Nephron progenitor cell (in vitro differentiated cells): ENCODE data around the gene GPR153.

ENCODE experiments used
- DNase-seq: peaks from one replicate; pipeline ENCODE4 v3.0.0; 2021
- H3K27ac Mint-ChIP-seq: 2 replicates; pipeline ENCODE4 v1.8.0; 2021; ENCODE audit warnings: mild to moderate bottlenecking, moderate library complexity, mixed read lengths
- H3K27me3 Mint-ChIP-seq: 2 replicates; pipeline ENCODE4 v1.8.0; 2021; ENCODE audit warnings: mild to moderate bottlenecking, low read depth, mixed read lengths; ENCODE audit not compliant: poor library complexity
- H3K36me3 Mint-ChIP-seq: 2 replicates; pipeline ENCODE4 v1.8.0; 2021; ENCODE audit warnings: low read depth, mixed read lengths
- H3K4me1 Mint-ChIP-seq: 2 replicates; pipeline ENCODE4 v1.8.0; 2021; ENCODE audit warnings: mixed read lengths
- H3K4me3 Mint-ChIP-seq: 2 replicates; pipeline ENCODE4 v1.8.0; 2021; ENCODE audit warnings: mild to moderate bottlenecking, moderate library complexity, mixed read lengths
- H3K9me3 Mint-ChIP-seq: 2 replicates; pipeline ENCODE4 v1.8.0; 2021; ENCODE audit warnings: mild to moderate bottlenecking, moderate library complexity, mixed read lengths
- CTCF ChIP-seq: fragments of 200-600 bp; sonication (generic); IDR thresholded peaks from 2 replicates; pipeline ENCODE4 v1.5.0; 2021; ENCODE audit warnings: antibody characterized with exemption

The GPR153 gene

GRCh38 chr1:6259491-6260362 lies 1.2 kb downstream of the GPR153 start:
- no peak overlapping the region for H3K27ac Mint-ChIP-seq
- DNase-seq, result peak; percentile 85
- peak overlapping the region; percentile 48 for H3K4me3 Mint-ChIP-seq
- no peaks in the 10 kb centered on the region for H3K9me3 Mint-ChIP-seq
- H3K36me3 Mint-ChIP-seq, result no peaks in the 10 kb centered on the region
- H3K27me3 Mint-ChIP-seq, result peaks cover 52% of the 10 kb centered on the region
- H3K4me1 Mint-ChIP-seq, result peaks cover 43% of the 10 kb centered on the region
- no peak for TF ChIP-seq CTCF

GRCh38 chr1:6258675-6259074 lies 2.2 kb downstream of the GPR153 start:
- Mint-ChIP-seq H3K4me1 (peaks cover 33% of the 10 kb centered on the region), H3K36me3 (no peaks in the 10 kb centered on the region), H3K9me3 (no peaks in the 10 kb centered on the region), H3K4me3 (peak overlapping the region; percentile 34), H3K27me3 (peaks cover 57% of the 10 kb centered on the region), H3K27ac (no peak overlapping the region)
- TF ChIP-seq CTCF, result no peak
- DNase-seq, result no peak

- H3K27ac Mint-ChIP-seq, result no peak overlapping the region
- TF ChIP-seq CTCF, result no peak
- H3K36me3 Mint-ChIP-seq, result no peaks in the 10 kb centered on the region
- no peaks in the 10 kb centered on the region for H3K9me3 Mint-ChIP-seq
- DNase-seq, result no peak
- peaks cover 64% of the 10 kb centered on the region for H3K27me3 Mint-ChIP-seq
- H3K4me3 Mint-ChIP-seq, result no peak overlapping the region
- peaks cover 23% of the 10 kb centered on the region for H3K4me1 Mint-ChIP-seq
Observed at GRCh38 chr1:6257541-6258069, 3.3 kb downstream of the GPR153 start.

GRCh38 chr1:6256645-6257044 lies 4.3 kb downstream of the GPR153 start:
- H3K4me1 Mint-ChIP-seq, result peaks cover 14% of the 10 kb centered on the region
- H3K9me3 Mint-ChIP-seq, result no peaks in the 10 kb centered on the region
- peak overlapping the region; percentile 53 for H3K27ac Mint-ChIP-seq
- TF ChIP-seq CTCF, result no peak
- H3K27me3 Mint-ChIP-seq, result peaks cover 65% of the 10 kb centered on the region
- H3K4me3 Mint-ChIP-seq, result no peak overlapping the region
- H3K36me3 Mint-ChIP-seq, result no peaks in the 10 kb centered on the region
- DNase-seq, result no peak

- H3K27ac Mint-ChIP-seq, result no peak overlapping the region
- DNase-seq, result no peak
- H3K4me1 Mint-ChIP-seq, result peaks cover 12% of the 10 kb centered on the region
- TF ChIP-seq CTCF, result no peak
- peaks cover 76% of the 10 kb centered on the region for H3K27me3 Mint-ChIP-seq
- no peaks in the 10 kb centered on the region for H3K9me3 Mint-ChIP-seq
- H3K36me3 Mint-ChIP-seq, result no peaks in the 10 kb centered on the region
- no peak overlapping the region for H3K4me3 Mint-ChIP-seq
Observed at GRCh38 chr1:6254691-6255090, 6.2 kb downstream of the GPR153 start.

GRCh38 chr1:6253380-6253779 lies 7.5 kb downstream of the GPR153 start:
- no peak for DNase-seq
- no peaks in the 10 kb centered on the region for H3K9me3 Mint-ChIP-seq

More at GRCh38 chr1:6253380-6253779, 7.5 kb downstream of the GPR153 start:
- Mint-ChIP-seq H3K36me3 (no peaks in the 10 kb centered on the region), H3K4me1 (peaks cover 5% of the 10 kb centered on the region), H3K4me3 (no peak overlapping the region), H3K27me3 (peaks cover 70% of the 10 kb centered on the region), H3K27ac (no peak overlapping the region)
- TF ChIP-seq CTCF, result no peak
